Activated naive CD8-positive, alpha-beta T cell treated with anti-CD3 and anti-CD28 coated beads, Interleukin-2, amount 10 ng/mL, durations not matched to agents 7 days and 5 days (primary cell): ENCODE data around the gene GABRA4. TPM values are rescaled to one million over a fixed set of nuclear protein-coding genes. Genes with fewer than 3 reads are reported as not detected.

Source experiments
- ATAC-seq: fragments of 150-1000 bp; cut with Tn5 transposase; one replicate; pipeline ENCODE4 v1.10.0; 2021; ENCODE audit warnings: low read depth, moderate library complexity
- POLR2A ChIA-PET: fragments of 350-600 bp; sonication (Branson Sonifier 250); formaldehyde crosslinking; loops from one replicate; lab custom pipeline; 2021; ENCODE audit warnings: antibody characterized with exemption; lab: Charles Lee
- DNase-seq: peaks from one replicate; pipeline ENCODE4 v3.0.0; 2021
- H3K27ac Mint-ChIP-seq: one replicate; pipeline ENCODE4 v1.8.0; 2022; ENCODE audit warnings: mild to moderate bottlenecking, mixed read lengths
- H3K27me3 Mint-ChIP-seq: one replicate; pipeline ENCODE4 v1.8.0; 2022; ENCODE audit warnings: mild to moderate bottlenecking, moderate library complexity, mixed read lengths
- H3K36me3 Mint-ChIP-seq: one replicate; pipeline ENCODE4 v1.8.0; 2021; ENCODE audit warnings: mild to moderate bottlenecking, mixed read lengths
- H3K4me1 Mint-ChIP-seq: one replicate; pipeline ENCODE4 v1.8.0; 2021; ENCODE audit warnings: mixed read lengths
- H3K4me3 Mint-ChIP-seq: one replicate; pipeline ENCODE4 v1.8.0; 2022; ENCODE audit warnings: mild to moderate bottlenecking, moderate library complexity, mixed read lengths
- H3K9me3 Mint-ChIP-seq: one replicate; pipeline ENCODE4 v1.8.0; 2021; ENCODE audit warnings: mixed read lengths
- total RNA-seq, 2 experiments: library from RNA; stranded (reverse); gene quantifications; one replicate each; pipeline ENCODE4 v1.2.3, GENCODE V29; 2021

The GABRA4 gene
- total RNA-seq, result not detected

DNA sequence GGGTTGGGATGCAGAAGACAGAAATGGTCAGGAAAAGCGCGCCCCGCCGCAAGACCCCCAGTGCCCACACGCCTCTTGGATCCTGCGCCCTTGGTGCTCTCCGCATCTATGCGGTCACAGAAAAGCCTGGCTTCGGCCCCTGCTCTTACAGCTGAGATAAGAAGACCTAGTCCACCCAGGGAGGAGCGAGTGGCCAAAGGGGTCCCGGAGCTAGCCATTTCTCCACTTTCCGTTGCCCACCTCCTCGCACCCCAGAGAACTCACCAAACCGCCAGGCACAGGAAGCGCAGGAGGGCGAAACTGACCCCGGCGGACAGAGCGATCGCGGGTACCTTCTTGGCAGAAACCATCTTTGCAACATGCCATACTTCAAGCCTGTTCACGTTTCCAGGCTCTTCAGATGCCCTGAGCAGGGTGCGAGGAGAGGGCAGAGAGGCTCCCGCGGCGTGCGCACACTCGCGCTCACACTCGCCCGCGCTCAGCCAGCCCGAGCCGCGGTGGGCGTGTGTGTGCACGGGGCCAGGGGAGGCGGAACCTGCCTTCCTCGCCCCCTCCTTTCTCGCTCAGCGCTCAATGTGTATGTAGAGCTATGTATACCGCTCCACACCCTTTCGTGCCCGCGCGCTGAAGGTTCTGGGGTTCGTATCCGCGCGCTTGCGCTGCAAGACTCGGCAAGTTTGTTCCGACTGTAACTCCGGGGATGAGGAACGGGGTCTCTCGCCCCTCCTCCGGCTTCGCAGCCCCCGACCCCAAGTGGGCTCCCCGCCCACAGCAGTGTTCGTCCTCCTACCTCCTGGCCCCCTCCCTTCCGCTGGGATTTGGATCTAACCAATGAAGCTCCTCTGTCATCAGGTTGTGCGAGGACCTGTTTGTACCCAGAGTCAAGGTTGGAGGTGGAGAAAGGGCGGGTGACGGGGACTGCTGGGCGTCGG is at the start of gene GABRA4:
Gene GABRA4, minus strand, starts transcription at position 507 of the 932 bp plus-strand sequence. Its CDS starts 157 bp downstream, at position 350.
- H3K4me1 Mint-ChIP-seq, result peaks cover 7% of the 10 kb centered on the region
- DNase-seq (no peak), ATAC-seq (peak; percentile 33)
- POLR2A ChIA-PET, result no interaction called here
- no peaks in the 10 kb centered on the region for H3K9me3 Mint-ChIP-seq
- peaks cover 48% of the 10 kb centered on the region for H3K27me3 Mint-ChIP-seq
- peak within 1 kb of the TSS; percentile 71 for H3K4me3 Mint-ChIP-seq
- H3K36me3 Mint-ChIP-seq, result no peaks in the 10 kb centered on the region
- H3K27ac Mint-ChIP-seq, result no peak within 1 kb of the TSS

DNA sequence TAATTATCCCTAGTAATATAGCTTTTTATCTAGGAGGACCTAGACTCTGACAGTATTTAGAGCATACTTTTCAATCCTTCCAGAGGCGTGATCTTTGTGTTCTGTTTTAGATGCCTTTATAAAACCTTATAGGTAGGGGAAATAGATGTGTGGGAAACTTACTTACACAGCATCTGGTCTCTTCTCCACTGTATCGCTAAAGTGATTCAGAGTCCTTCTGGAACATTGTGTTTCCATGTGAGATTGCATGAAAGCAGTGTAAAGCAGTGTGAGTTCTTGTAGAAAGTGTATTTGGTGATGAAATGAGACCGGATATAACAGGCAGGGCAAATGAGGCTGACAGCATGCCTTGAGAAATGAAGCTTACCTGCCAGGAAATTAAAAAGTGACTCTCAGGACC is 47.4 kb upstream of the GABRA4 start:
- no peak for DNase-seq
- no peak for ATAC-seq
- H3K4me1 Mint-ChIP-seq, result no peaks in the 10 kb centered on the region
- no peak overlapping the region for H3K27ac Mint-ChIP-seq
- no peaks in the 10 kb centered on the region for H3K36me3 Mint-ChIP-seq
- no peaks in the 10 kb centered on the region for H3K9me3 Mint-ChIP-seq
- H3K27me3 Mint-ChIP-seq, result peaks cover 2% of the 10 kb centered on the region
- POLR2A ChIA-PET, result no interaction called here
- no peak overlapping the region for H3K4me3 Mint-ChIP-seq

- Mint-ChIP-seq H3K27me3 (peaks cover 16% of the 10 kb centered on the region), H3K36me3 (no peaks in the 10 kb centered on the region), H3K27ac (no peak overlapping the region), H3K4me1 (no peaks in the 10 kb centered on the region), H3K4me3 (no peak overlapping the region), H3K9me3 (no peaks in the 10 kb centered on the region)
- no peak for ATAC-seq
- DNase-seq, result no peak
- POLR2A ChIA-PET, result no interaction called here
Measured at GRCh38 chr4:47038263-47038662, 44.9 kb upstream of the GABRA4 start.

DNA sequence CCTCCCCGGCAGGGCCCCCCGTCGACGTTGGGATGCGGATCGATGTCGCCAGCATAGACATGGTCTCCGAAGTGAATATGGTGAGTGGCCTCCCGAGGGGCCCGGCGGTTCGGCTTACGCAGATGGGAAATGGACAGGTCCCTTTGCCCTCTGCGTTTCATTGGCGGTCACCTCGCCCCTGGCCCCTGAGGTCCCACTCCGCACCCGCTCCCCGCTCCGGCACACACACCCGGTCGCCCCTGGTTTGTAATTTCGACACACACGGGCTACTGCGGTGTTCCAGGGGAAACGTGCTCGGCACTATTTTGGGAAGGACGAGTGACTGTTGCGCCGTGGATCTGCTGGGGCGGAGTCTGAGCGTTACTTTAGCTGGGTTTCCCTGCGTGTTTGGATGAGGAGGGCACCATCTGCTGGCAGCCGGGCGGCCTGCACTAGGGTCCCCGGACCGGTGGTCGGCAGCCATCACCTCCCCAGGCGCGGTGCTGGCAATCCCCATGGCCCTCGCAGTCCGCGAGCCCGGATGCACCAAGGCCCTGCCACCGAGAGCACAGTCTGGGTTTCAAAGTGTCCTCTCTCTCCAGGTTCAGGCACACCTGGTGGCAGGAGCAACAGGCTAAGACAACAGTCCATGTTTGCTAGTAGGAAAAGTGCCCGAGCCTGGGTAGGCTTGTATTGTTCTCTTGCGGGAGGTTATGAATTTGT is 39.2 kb upstream of the GABRA4 start:
- Mint-ChIP-seq H3K4me1 (peaks cover 15% of the 10 kb centered on the region), H3K27me3 (peaks cover 52% of the 10 kb centered on the region), H3K9me3 (no peaks in the 10 kb centered on the region), H3K36me3 (no peaks in the 10 kb centered on the region), H3K27ac (no peak overlapping the region), H3K4me3 (peak overlapping the region; percentile 68)
- POLR2A ChIA-PET, result no interaction called here
- ATAC-seq (peak; percentile 89), DNase-seq (peak; percentile 66)

DNA sequence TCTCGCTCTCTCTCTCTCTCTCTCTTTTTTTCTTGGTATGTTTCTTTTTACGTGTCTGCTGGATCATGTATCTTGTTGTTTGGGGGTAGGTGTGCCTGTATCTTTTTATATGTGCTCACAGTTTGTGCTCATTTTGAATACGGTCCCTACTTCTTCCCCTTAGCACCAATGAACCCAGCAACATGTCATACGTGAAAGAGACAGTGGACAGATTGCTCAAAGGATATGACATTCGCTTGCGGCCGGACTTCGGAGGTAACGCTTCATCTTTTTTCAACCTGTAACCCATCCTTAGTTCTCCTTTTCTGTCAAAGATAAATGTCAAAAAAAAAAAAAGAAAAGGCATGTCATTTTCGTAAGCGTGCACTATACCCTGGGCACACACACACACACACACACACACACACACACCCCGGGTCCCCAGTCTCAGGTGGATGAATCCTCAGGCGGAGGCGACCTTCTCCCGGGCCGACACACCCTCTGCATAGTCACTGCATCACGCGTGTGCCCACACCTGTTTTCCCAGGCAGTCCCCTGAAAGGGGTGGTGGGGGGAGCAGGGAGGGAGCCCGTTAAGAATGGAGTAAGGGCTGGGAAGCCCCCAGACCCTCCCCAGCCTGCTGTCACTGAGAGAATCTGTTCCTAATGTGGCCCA is 38.5 kb upstream of the GABRA4 start:
- no peaks in the 10 kb centered on the region for H3K9me3 Mint-ChIP-seq
- H3K4me1 Mint-ChIP-seq, result peaks cover 15% of the 10 kb centered on the region
- POLR2A ChIA-PET, result no interaction called here
- H3K36me3 Mint-ChIP-seq, result no peaks in the 10 kb centered on the region
- DNase-seq (no peak), ATAC-seq (no peak)
- peak overlapping the region; percentile 68 for H3K4me3 Mint-ChIP-seq
- H3K27ac Mint-ChIP-seq, result no peak overlapping the region
- peaks cover 52% of the 10 kb centered on the region for H3K27me3 Mint-ChIP-seq

DNA sequence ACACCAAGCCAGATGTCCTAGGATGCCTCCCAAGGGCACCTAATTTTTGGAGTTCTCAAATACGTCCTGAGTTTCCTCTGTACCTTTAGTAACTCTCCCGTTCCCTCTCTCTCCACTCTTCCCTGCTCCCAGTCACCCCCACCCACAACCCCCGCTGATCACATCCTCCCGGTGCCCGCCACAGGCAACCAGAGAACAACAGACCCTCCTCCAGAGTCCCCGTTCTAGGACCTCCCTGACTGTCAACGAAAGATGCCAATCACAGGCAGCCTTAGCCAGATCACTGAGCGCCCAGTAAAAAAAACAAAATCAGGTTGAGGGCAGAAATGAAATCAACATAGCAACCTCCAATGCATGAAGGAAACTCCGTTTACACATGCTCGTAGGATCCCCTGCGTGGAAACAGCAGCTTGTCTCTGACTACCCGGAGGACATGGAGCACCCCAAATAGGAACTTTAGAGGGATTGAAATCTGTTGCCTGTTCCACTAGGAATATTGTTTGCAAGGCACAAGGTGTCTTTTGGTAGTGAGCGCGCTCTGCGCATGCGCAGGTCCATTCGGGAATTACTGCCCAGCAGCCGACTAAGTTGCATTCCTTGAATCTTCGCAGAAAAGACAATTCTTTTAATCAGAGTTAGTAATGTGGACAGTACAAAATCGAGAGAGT is 37.8 kb upstream of the GABRA4 start, which contains the start of gene GABRB1:
Gene GABRB1, plus strand, starts transcription at position 557 of the 668 bp plus-strand sequence.
- H3K27ac Mint-ChIP-seq, result no peak within 1 kb of the TSS
- H3K36me3 Mint-ChIP-seq, result no peaks in the 10 kb centered on the region
- POLR2A ChIA-PET, result no interaction called here
- H3K4me3 Mint-ChIP-seq, result peak within 1 kb of the TSS; percentile 68
- peaks cover 52% of the 10 kb centered on the region for H3K27me3 Mint-ChIP-seq
- H3K9me3 Mint-ChIP-seq, result no peaks in the 10 kb centered on the region
- DNase-seq (peak; percentile 33), ATAC-seq (no peak)
- peaks cover 15% of the 10 kb centered on the region for H3K4me1 Mint-ChIP-seq

GRCh38 chr4:47017494-47017893 is 24.1 kb upstream of the GABRA4 start:
- no peak for DNase-seq
- peaks cover 5% of the 10 kb centered on the region for H3K27me3 Mint-ChIP-seq
- H3K9me3 Mint-ChIP-seq, result no peaks in the 10 kb centered on the region
- H3K36me3 Mint-ChIP-seq, result no peaks in the 10 kb centered on the region
- H3K4me1 Mint-ChIP-seq, result no peaks in the 10 kb centered on the region
- H3K4me3 Mint-ChIP-seq, result no peak overlapping the region
- POLR2A ChIA-PET, result no interaction called here
- ATAC-seq, result no peak
- no peak overlapping the region for H3K27ac Mint-ChIP-seq

GRCh38 chr4:47017081-47017480 is 23.7 kb upstream of the GABRA4 start:
- Mint-ChIP-seq H3K4me3 (no peak overlapping the region), H3K27ac (no peak overlapping the region), H3K4me1 (no peaks in the 10 kb centered on the region), H3K36me3 (peaks cover 1% of the 10 kb centered on the region), H3K27me3 (peaks cover 4% of the 10 kb centered on the region), H3K9me3 (no peaks in the 10 kb centered on the region)
- POLR2A ChIA-PET, result no interaction called here
- no peak for ATAC-seq
- no peak for DNase-seq

DNA sequence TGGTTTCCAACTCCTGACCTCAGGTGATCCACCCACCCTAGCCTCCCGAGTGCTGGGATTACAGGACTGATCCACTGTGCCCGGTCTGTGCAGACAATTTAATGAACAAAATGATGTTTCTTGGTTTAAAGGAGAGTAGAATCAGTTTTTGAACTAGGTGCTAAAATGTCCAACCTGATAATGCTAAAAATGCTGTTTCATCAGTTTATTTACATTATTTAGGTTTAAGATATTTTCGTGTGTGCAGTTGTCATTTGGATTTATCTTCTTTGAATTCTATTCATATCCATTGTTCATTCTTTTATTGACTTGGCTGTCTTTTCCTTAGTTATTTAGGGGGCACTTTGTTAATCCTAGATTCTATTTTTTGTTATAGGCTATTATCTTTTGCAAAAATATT is 20.0 kb upstream of the GABRA4 start:
- Mint-ChIP-seq H3K4me1 (peaks cover 8% of the 10 kb centered on the region), H3K9me3 (peaks cover 6% of the 10 kb centered on the region), H3K27me3 (peaks cover 2% of the 10 kb centered on the region), H3K36me3 (peaks cover 14% of the 10 kb centered on the region), H3K27ac (no peak overlapping the region), H3K4me3 (no peak overlapping the region)
- POLR2A ChIA-PET, result no interaction called here
- DNase-seq, result no peak
- no peak for ATAC-seq

GRCh38 chr4:47012676-47013075 is 19.3 kb upstream of the GABRA4 start:
- POLR2A ChIA-PET, result no interaction called here
- no peak overlapping the region for H3K4me3 Mint-ChIP-seq
- no peak overlapping the region for H3K27ac Mint-ChIP-seq
- H3K36me3 Mint-ChIP-seq, result peaks cover 14% of the 10 kb centered on the region
- ATAC-seq, result no peak
- peaks cover 8% of the 10 kb centered on the region for H3K4me1 Mint-ChIP-seq
- peaks cover 6% of the 10 kb centered on the region for H3K9me3 Mint-ChIP-seq
- H3K27me3 Mint-ChIP-seq, result no peaks in the 10 kb centered on the region
- DNase-seq, result no peak

- peaks cover 6% of the 10 kb centered on the region for H3K9me3 Mint-ChIP-seq
- ATAC-seq (peak; percentile 80), DNase-seq (peak; percentile 31)
- no peaks in the 10 kb centered on the region for H3K27me3 Mint-ChIP-seq
- H3K4me1 Mint-ChIP-seq, result peaks cover 8% of the 10 kb centered on the region
- peak overlapping the region; percentile 74 for H3K27ac Mint-ChIP-seq
- peaks cover 14% of the 10 kb centered on the region for H3K36me3 Mint-ChIP-seq
- POLR2A ChIA-PET, result no interaction called here
- H3K4me3 Mint-ChIP-seq, result peak overlapping the region; percentile 53
Measured at GRCh38 chr4:47010912-47011446, 17.6 kb upstream of the GABRA4 start.

- POLR2A ChIA-PET, result no interaction called here
- Mint-ChIP-seq H3K4me1 (peaks cover 8% of the 10 kb centered on the region), H3K9me3 (peaks cover 6% of the 10 kb centered on the region), H3K27ac (peak overlapping the region; percentile 74), H3K27me3 (no peaks in the 10 kb centered on the region), H3K36me3 (peaks cover 14% of the 10 kb centered on the region), H3K4me3 (peak overlapping the region; percentile 53)
- DNase-seq (no peak), ATAC-seq (no peak)
Measured at GRCh38 chr4:47010347-47010911, 17.0 kb upstream of the GABRA4 start.
